Suprapubic skin (tissue), 4 donors: ENCODE measurements around the gene SS18L1.

ENCODE experiments used
- POLR2A ChIP-seq, 2 donors: fragments of 450-650 bp; IDR thresholded peaks; one replicate each; pipeline ENCODE4 v1.6.1; 2017; ENCODE audit warnings: antibody characterized with exemption in 2 of 2, mild to moderate bottlenecking in 2 of 2, moderate library complexity in 2 of 2
- POLR2AphosphoS5 ChIP-seq, 3 donors: sonication (generic); formaldehyde crosslinking; IDR thresholded peaks; one replicate each; pipeline ENCODE4 v1.6.1; 2017; ENCODE audit warnings: antibody characterized with exemption in 3 of 3
- TF ChIP-seq, protein P1 (sequence below), 2 donors: fragments of 200-600 bp in 1 of 2; fragments of 450-650 bp in 1 of 2; sonication (generic) in 1 of 2; IDR thresholded peaks; one replicate each; pipeline ENCODE4 v1.5.1; 2016 to 2019; ENCODE audit warnings: antibody characterized with exemption in 2 of 2, mild to moderate bottlenecking in 1 of 2, moderate library complexity in 1 of 2

DNA sequence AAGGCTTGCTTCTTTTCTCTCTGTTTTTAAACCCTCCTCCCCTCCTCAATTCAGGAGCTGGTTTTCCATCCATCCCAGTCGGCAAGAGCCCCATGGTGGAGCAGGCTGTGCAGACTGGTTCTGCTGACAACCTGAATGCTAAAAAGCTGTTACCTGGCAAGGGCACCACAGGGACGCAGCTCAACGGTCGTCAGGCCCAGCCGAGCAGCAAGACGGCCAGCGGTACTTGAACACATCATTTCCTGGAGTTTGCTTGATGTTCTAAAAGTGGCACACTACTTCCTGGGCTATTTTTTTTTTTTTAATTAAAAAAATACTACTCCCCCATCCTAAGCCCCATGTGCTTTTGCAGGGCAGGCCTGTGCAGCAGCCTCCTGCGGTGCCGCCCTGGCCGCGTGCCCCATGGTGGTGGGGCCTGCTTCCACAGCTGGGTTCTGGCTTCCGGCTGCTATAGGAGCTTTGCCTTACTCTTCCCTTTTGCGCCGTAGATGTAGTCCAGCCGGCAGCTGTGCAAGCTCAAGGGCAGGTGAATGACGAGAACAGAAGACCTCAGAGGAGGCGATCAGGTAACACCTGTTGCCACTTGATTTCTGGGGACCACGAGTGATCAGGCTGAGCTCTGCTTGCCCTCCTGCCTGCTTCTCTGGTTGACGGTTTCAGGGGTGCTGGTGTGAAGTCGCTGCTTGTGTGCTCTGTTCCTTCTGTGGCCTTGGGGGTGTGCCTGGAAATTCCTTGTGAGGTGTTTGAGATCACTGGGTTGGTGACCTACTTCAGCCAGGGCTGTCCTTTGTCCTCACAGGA, 13.6 kb upstream of the SS18L1 start:
- TF ChIP-seq, protein P1, sequence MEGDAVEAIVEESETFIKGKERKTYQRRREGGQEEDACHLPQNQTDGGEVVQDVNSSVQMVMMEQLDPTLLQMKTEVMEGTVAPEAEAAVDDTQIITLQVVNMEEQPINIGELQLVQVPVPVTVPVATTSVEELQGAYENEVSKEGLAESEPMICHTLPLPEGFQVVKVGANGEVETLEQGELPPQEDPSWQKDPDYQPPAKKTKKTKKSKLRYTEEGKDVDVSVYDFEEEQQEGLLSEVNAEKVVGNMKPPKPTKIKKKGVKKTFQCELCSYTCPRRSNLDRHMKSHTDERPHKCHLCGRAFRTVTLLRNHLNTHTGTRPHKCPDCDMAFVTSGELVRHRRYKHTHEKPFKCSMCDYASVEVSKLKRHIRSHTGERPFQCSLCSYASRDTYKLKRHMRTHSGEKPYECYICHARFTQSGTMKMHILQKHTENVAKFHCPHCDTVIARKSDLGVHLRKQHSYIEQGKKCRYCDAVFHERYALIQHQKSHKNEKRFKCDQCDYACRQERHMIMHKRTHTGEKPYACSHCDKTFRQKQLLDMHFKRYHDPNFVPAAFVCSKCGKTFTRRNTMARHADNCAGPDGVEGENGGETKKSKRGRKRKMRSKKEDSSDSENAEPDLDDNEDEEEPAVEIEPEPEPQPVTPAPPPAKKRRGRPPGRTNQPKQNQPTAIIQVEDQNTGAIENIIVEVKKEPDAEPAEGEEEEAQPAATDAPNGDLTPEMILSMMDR (IDR thresholded peaks at IDR 0.05) = no peak
- no peak for TF ChIP-seq POLR2AphosphoS5 (IDR thresholded peaks at IDR 0.05)
- no peak for TF ChIP-seq POLR2A (IDR thresholded peaks at IDR 0.05)
